Dedifferentiated amniotic fluid mesenchymal stem cell (primary cell): ENCODE measurements around the gene ADAT3.
"Not testable (repeated sequence)": the region's sequence is repeated elsewhere in the genome, so short reads cannot be mapped to it uniquely, and the experiment has no call there.

Source experiments
- DNase-seq: peaks from one replicate; pipeline ENCODE4 v3.0.0-alpha.2; 2016; ENCODE audit errors: extremely low spot score

Gene ADAT3

GRCh38 chr19:1866693-1867348 lies 38.4 kb upstream of the ADAT3 start:
- no peak for DNase-seq

GRCh38 chr19:1867349-1867724 lies 37.9 kb upstream of the ADAT3 start:
- no peak for DNase-seq

GRCh38 chr19:1868971-1869370 lies 36.2 kb upstream of the ADAT3 start:
- no peak for DNase-seq

GRCh38 chr19:1871140-1871597 lies 34.0 kb upstream of the ADAT3 start:
- DNase-seq: no peak

GRCh38 chr19:1871630-1872029 lies 33.6 kb upstream of the ADAT3 start:
- no peak for DNase-seq

GRCh38 chr19:1872807-1873523 lies 32.2 kb upstream of the ADAT3 start:
- no peak for DNase-seq

GRCh38 chr19:1873524-1874473 lies 31.4 kb upstream of the ADAT3 start:
- DNase-seq: no peak

GRCh38 chr19:1874554-1875185 lies 30.5 kb upstream of the ADAT3 start:
- DNase-seq: no peak

- DNase-seq: not testable (repeated sequence)
Measured at GRCh38 chr19:1875265-1875645, 29.9 kb upstream of the ADAT3 start.

- DNase-seq: peak; percentile 87
Measured at GRCh38 chr19:1875646-1876495, 29.3 kb upstream of the ADAT3 start.

- not testable (repeated sequence) for DNase-seq
Measured at GRCh38 chr19:1876496-1877279, 28.5 kb upstream of the ADAT3 start.

- not testable (repeated sequence) for DNase-seq
Measured at GRCh38 chr19:1877280-1877660, 27.9 kb upstream of the ADAT3 start.

- DNase-seq: not testable (repeated sequence)
Measured at GRCh38 chr19:1878583-1878982, 26.6 kb upstream of the ADAT3 start.

GRCh38 chr19:1879982-1880381 lies 25.2 kb upstream of the ADAT3 start:
- DNase-seq: not testable (repeated sequence)

GRCh38 chr19:1880611-1881392 lies 24.4 kb upstream of the ADAT3 start:
- no peak for DNase-seq

GRCh38 chr19:1881393-1882088 lies 23.7 kb upstream of the ADAT3 start:
- not testable (repeated sequence) for DNase-seq

GRCh38 chr19:1882089-1882785 lies 23.0 kb upstream of the ADAT3 start:
- no peak for DNase-seq
